Measurements from ENCODE around the gene EVX2. TPM values are rescaled to one million over a fixed set of nuclear protein-coding genes. Genes with fewer than 3 reads are reported as not detected.

The EVX2 gene
- total RNA-seq, 1 experiment from 2014 or later, result not detected

DNA sequence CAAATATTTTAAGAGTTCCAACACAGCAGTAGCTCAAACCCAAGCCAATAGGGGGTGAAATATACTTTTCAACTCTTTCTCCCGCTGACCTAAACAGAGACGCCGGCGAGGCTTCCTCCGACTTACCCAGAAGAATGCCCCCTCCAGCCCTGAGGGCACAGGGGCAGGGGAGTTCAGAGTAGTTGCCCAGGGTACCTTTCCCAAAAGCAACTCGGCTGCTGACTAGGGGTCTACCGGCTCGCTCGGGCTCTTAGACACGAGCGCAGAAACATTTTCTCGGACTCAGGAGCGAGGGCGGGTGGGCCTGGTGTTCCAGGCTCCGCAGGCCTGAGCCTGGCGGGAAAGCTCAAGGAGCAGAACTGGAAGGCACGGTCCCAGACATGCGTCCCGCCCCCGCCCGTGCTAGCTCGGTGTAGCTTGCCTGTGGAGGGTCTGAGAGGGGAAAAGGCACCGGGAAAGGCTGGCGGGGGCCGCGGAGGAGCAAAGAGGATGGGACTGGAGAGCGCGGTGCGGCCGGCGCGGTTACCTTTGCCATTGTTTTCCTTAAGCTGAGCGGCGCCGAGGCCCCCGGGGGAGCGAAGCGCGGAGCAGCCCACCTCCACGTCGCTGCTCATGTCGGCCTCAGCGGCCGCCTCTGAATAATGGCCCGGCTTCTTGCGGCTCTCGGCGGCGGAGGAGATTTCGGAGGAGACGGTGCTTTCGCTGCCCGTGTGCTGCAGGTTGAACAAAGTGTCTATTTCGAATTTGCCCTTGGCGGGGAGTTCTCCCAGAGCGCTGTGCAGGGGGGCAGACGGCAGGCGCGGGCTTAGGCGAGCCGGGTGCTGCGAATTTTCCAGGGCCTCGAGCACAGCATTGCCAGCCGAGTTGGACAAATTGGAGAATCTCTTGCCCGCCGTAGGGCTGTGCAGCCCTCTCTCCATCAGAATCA is 674 bp downstream of the EVX2 start:
- DNase-seq (ENCODE audit: low read depth), result peak; percentile 49

DNA sequence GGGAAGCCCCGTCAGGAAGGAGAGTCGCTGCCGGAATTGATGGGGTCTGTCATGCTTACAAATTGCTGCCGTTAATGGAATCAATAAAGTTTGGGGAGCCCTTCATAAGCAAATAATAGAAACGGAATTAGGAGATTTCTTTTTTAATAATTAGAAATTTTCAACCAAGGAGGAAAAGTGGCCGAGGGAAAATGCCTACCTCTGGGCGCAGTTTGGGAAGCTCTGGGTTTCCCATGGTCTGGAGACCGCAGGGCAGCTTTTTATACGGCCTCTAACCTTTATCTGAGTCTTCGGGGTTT is 1.3 kb downstream of the EVX2 start:
- DNase-seq (ENCODE audit: low read depth), result no peak

DNA sequence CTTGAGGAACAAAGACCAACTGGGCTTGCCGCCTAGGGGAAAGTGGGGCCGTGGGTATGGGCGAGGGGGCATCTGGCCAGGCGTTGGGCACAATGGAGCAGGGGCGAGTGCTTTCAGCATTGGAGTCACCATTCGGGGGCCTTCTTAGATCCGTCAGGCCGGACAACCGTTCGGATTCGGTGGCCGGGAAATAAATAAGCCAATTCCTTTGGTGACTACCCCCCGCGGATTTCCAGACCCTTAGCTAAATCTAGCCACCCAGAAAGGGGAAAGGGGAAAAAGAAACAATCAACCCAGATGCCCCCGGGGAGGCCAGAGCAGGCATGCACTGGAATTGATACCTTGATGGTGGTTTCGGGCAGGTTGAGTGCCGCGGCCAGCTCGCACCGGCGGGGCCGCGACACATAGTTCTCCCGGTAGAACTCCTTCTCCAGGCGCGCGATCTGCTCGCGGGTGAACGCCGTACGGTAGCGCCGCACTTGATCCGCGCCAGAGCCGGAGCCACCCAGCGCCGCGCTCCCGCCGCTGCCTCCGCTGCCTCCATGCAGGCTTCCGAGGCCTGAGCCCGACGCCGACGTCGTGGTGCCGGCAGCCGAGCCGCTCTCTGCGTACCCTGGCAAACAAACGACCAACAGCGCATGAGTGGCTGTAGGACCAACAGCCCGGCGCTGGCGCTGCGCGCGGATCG is 1.8 kb downstream of the EVX2 start:
- DNase-seq (ENCODE audit: low read depth), result no peak

DNA sequence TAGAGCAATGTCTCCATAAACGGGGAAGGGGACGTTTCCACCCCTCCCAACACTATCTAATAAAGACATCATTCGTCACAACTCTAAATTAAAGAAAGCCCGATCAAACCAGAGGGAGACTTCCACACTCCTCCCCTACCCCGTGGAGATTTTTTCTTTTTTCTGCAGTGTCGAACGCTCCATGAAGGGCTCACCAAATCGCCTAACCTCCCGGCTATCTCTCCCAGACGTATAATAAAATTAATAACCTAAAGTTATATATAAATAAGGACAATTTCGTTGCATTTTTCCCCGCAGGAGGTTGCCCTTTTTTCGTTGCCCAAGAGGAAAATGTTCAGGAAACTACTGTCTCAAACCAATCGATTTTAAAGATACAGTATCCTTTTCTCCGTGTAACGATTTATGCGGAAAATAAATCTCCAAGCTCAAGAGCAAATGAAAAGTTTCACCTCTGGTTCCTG is 2.4 kb downstream of the EVX2 start:
- no peak for DNase-seq (ENCODE audit: low read depth)

DNA sequence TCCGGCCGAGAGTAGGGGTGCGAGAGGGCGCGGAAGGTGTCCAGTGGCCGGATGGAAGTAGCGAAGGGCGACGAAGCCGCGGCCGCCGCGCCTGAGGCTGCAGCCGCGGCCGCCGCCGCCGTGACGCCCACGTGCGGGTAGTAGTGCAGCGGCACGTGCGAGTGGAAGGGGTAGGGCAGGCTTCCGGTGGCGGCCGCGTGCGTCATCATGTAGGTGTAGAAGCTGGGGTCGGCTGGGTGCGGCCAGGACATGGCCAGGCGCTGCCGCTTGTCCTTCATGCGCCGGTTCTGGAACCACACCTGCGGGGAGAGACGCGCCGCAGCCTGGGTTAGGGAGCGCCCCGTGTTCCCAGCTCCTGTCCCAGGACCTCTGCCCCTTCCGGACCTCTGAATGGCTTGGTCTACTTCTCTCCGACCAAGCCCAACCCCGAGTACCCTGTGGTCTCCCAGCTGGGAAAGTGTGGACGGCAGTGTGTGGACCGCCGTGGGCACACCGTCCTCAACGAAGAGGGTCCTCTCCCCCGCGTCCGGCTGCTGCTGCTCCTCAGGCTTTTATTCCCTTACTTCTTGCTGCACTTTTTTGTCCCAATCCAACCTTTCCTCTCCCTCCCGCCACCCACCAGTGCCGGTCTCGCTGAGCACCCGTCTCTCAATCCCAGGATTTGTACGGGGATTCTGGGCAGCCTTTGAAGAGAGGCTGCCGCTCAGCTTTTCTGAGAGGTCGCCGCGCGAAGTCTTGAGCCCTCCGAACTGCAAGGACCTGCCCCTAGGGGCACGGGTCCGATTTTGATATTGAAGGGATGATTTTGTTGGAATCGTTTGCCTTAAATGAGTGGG is 3.0 kb downstream of the EVX2 start:
- peak; percentile 73 for DNase-seq (ENCODE audit: low read depth)

DNA sequence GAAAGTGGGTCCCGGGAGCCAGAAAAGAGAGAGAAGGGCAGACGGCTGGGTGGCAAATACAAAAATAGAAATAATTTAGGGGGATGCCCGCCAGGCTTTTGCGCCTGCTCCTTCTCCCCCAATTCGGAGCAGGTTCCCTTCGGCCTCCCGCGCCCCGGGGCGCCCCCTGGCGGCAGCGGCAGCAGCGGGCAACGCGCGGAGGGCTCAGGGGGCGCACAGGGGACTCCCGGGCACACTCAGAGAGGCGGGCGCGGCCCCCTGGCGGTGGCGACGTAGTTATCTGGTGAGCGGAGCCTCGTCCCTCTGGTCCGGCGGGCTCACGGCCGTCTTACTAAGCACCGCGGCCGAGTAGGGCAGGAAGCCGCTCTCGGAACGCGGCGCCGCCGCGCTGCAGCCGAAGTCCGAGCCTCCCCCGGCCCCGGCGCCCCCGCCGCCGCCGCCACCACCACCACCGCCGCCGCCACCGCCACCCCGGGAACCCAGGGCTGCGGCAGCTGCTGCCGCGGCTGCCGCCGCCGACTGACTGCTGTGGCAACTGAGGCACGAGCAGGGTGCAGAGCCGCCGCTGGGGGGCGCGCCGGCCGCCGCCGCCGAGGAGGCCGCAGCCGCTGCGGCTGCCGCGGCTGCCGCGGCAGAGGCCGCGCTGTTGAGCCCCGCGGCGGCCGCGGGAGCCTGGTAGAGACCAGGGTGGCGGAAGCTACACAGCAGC is 3.8 kb downstream of the EVX2 start:
- DNase-seq (ENCODE audit: low read depth), result peak; percentile 87

DNA sequence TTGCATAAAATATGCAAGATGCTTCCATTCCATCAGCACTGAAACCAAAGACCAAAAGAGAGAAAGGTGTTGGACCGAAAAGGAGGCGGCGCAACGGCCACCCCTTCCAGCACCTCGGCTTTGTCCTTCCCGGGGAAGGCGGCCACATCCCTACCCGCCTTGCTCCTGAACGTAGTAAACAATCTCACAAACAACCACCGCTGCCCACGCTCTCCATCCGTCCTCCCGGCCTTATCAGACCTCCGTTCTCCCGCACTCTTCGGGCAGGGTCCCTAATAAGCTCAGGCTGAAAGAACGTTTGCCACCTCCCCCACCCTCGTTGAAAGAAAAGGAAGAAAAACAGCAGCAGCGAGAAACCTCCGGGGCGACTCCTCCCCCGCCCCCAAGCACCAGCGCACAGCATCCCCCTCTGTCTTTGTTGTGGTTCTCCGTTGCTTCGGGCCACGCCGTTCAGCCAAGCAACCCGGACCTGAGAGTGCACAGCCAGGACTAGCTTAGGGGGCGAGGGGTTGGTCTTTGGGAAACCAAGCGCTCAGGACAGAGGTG is 4.4 kb downstream of the EVX2 start:
- peak; percentile 45 for DNase-seq (ENCODE audit: low read depth)

DNA sequence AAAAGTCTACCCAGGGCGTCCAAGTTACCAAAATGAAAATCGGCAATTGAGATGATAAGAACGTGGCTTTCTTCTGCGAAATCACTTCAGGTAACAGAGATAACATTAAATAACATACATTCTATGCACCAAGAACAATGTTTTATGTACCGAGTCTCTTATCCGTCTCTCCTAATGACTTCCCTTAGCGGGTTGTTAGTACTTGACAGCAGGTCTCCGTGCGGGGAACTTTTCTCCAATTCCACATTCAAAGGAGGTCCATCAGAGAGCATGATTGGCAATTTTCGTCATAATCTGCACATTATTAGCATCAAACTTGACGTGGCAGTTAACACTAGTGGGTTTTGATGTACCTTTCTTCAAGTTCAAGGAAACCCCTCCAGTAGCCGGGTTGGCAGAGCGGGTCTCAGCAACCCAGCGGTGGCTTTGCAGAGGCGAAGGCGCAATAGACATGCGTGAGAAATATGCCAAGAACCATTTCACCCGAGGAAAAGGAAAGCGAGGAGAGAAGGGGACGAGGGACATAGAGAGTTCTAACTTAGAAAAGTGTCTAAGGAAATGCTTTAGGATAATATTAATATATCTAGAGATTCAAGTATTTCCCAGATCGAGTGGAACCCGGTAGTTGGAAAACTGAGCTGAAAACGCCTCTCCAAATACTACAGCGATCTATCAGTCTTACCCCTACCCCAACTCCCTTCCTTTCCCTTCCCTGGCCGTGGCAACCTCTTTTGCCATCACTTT is 5.0 kb downstream of the EVX2 start:
- no peak for DNase-seq (ENCODE audit: low read depth)

DNA sequence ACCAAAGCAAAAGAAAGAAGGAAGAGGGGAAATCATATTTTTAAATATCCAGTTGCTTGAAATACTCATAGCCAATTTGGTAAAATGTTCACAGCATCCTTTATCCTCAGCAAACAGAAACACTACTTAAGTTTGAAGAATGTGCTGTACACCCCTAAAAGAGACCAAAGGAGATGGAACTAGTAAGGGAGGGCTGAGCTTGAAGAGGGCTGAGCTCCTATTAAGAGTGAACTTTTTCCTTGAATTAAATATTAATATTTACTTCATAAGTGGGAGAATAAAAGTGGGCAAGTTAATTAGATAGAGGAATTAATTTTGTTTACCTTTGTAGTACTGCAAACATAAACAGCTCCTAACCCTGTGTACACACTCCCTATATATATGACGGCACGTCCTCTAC is 7.0 kb downstream of the EVX2 start:
- DNase-seq (ENCODE audit: low read depth), result no peak

DNA sequence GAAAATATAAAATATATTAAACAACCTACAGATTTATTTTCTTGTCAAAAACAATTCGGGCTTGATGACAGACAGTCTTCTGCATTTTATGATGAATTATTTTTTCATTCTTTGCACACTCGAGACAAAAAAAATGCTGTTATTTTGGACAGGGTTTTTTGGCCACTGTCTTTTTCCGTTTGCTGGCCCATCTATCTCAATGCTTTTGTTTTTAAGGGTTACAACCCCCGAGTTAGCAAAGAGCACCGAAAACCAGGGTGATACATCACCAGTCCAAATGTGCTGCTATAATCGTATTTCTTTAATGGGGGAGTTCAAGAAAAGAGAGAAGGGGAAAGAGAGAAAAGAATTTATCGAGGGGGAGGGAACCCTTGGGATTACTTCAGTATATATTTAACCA is 7.7 kb downstream of the EVX2 start:
- no peak for DNase-seq (ENCODE audit: low read depth)

DNA sequence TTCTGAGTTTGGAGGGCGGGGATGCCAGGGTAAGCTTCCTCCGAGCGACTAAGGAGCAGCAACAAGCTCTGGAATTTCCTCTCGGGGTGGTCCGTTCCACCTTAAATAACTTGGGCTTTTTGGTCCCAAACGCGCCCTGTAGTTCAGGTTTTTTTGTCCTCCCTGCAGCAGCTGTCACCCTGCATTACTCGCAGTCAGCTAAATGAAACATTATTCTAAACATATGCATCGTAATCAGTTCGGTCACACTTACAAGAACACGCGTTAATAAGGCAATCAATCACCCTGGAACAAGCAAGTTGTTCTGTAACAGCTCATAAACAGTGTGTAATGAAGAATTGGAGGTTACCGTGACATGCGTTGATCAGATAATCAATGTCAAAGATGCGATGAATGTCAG is 8.3 kb downstream of the EVX2 start:
- DNase-seq (ENCODE audit: low read depth), result no peak

DNA sequence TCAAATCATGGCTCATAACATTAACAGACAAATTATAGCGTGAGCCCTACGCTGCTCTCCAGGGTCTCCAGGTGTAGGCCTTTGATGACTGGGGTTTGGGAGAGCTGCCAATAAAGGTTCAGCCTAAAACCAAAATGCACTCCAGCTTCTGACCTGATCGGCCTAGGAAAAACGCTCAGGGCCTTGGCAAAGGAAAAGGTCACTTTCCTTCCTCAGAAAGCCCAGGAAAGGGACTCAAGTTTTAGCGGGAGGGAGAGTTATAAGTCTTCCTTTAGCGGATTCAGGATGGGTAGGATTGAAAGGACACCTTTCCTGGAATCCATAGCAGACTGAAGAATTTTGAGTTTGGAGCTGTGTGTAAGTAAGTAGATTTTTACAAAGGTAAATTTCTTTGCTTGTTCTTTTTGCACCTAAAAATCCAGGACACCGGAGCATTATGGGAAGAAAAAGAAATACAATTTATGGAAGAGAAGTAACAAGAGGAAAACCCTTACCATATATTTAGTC is 8.8 kb downstream of the EVX2 start:
- no peak for DNase-seq (ENCODE audit: low read depth)

DNA sequence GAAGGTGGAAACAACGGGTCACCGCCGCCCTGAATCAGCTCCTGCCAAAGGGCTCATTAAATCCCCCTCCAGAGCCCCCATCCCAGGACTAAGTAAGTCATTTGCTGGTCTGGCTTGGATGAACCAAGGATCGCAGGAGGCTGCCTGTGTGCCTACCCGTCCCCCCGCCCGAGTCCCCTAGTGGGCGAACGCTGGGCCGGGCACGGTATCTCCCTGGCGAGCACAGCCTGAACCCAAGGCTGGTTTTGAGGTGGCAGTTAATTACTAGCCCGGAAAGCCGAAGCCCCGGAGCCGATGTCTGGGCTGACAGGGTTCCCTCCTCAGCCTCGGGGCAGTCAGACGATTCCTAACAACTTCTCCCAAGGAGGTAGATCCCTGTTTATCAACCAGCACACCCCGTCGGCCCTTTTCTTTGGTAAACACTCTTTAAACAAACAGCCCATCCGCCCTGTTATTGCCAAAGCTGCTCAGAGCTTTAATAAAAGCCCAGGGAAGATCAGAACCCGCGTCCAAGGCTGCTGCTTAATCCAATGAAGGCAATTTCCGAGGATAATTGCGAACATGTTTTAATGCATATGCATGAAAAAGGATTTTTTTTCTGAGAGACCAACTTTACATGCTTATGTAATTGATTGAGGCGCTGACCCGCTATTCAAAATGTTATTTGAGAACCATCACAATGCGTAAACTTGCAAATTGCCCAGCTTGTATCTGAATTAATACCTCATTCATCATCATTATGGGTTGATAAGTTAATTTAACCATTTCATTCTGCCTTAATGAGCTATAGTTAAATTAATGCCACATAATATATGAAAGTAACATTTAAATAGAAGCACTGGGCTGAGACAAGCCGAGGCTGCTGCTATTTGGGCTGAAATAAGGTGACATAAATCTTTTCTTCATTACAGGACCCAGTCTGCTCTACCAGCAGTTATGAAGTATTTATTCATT is 10.5 kb downstream of the EVX2 start:
- no peak for DNase-seq (ENCODE audit: low read depth)

DNA sequence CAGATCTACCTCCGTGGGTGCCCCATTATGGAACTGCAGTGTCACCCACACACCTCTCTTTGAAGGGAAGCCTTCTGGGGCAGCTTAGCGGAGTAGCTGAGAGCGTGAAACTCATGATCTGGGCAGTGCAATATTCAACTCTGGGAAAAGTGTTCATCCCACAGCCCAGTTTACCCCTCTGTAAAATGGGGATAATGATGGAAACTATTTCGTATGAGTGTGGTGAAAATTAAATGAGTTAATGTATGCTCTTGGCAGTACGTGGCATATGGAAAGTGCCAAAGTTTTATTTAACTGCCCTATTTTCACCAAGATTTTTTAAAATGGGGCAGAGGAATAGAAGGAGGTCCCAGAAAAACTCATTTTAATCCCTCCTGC is 11.5 kb downstream of the EVX2 start:
- no peak for DNase-seq (ENCODE audit: low read depth)

DNA sequence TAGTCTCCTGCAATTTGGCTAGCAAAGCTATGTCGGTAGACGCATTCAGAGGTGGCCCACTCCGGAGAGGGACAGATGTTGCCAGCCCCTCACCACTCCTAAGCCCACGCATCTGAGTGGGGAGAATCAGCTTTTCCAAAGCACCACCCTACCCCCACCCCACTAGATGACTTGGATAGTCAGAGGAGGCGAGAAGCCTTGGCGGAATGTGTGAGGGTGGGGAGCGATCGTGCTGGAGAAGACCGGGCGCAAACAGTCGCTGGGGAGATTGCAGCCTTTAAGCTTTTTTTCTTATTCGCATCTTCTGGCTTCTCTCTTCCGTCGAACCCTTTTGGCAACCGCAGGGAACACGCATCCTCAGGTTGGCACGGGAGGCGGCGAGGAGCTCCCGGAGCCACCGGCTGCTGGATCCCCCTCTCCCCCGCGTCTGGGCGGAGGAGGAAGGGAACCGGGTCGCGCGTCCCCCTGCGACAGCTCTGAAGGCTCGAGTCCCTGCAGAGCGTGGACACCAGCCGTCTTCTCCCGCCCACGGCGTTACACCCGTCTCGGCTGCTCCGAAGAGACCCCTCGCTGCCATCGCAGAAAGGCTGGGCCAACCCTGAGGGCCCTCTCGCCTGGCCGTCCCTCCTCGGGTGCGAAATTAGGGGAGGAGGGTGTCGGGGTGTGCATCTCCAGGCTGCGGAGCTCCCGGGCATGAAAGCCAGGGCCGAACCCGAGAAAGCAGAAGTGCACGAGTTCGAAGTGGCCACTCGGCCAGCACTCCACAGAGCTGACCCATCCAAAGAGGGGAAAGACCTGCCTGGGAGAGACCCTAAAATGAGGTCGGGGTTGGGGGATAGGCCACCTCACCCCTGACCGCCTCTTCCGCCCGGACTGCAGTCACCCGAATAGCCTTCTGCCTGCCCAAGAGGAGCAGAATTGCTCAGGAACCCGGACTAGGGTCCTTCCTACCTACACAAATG is 12.2 kb downstream of the EVX2 start:
- DNase-seq (ENCODE audit: low read depth), result no peak

DNA sequence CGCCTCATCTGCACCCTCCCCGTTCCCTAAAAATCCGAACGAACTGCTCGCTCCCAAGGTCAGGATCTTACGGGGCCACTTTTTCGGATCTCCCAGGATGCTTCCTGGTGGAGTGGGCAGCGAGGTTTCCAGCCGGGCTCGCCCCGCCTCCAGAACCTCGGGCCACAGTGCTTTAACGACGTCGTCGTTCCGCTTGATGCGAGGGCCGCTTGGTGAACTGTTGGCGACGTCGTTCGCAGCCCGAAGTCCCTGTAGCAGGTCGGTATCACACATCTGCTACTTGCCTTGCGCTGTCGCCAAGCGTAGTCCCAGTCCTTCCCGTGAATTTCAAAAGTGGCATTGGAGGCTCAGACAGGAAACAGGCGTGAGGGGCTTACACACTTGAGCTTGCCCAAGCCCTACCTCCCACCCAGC is 15.3 kb downstream of the EVX2 start:
- DNase-seq (ENCODE audit: low read depth), result no peak

DNA sequence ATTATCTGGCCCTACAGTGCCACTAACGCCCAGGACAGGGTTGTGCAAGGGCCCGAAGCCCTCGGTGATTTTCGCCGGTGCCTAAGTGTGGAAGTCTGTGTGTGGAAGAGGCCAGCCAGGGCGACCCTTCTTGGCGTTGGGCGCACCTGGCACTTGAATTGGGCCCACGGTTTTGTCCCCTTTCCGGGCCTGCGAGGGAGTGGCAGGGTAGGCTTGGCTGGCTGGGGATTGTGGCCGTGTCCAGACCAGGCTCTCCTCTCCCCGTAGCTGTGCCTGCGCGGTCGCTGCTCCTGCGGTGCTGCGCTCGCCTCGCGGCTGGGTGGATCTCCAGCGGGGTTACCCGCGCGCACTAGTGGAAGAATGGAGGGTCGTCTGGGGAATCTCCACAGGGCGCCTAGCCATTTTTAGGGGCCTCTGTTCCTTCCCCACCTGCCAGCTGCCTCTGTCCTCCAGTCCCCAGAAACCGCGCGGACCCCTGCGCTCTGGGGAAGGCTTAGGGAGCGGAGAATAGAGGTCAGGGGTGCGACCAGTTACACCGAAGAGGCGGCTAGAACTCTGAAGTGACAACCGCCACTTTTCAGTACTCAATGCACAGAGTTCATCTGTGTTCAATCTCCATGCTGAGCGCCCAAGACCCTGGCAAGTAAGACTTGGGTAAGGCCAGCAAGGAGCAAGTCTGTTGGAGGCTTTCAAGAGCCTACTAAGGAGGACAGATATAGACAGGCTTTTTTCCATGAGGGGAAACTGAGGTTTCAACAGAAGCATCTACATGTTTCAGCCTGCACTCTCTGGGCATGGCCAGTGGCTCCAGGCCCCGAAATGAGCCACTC is 16.0 kb downstream of the EVX2 start:
- DNase-seq (ENCODE audit: low read depth), result no peak

All from Daoy (cell line).